ENCODE results near the gene OGA.

Gene OGA

GRCh38 chr10:101781655-101781983, 36.6 kb downstream of the OGA start:
- no peak for DNase-seq
- peak overlapping the region; percentile 100 for H3K4me3 Mint-ChIP-seq
- no peaks in the 10 kb centered on the region for H3K9me3 Mint-ChIP-seq
- peaks cover 61% of the 10 kb centered on the region for H3K4me1 Mint-ChIP-seq
- peaks cover 12% of the 10 kb centered on the region for H3K36me3 Mint-ChIP-seq (ENCODE audit: low read depth)
- TF ChIP-seq, protein P1, sequence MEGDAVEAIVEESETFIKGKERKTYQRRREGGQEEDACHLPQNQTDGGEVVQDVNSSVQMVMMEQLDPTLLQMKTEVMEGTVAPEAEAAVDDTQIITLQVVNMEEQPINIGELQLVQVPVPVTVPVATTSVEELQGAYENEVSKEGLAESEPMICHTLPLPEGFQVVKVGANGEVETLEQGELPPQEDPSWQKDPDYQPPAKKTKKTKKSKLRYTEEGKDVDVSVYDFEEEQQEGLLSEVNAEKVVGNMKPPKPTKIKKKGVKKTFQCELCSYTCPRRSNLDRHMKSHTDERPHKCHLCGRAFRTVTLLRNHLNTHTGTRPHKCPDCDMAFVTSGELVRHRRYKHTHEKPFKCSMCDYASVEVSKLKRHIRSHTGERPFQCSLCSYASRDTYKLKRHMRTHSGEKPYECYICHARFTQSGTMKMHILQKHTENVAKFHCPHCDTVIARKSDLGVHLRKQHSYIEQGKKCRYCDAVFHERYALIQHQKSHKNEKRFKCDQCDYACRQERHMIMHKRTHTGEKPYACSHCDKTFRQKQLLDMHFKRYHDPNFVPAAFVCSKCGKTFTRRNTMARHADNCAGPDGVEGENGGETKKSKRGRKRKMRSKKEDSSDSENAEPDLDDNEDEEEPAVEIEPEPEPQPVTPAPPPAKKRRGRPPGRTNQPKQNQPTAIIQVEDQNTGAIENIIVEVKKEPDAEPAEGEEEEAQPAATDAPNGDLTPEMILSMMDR (IDR thresholded peaks at IDR 0.05): no peak
- H3K27ac Mint-ChIP-seq: no peak overlapping the region
- peaks cover 28% of the 10 kb centered on the region for H3K27me3 Mint-ChIP-seq (ENCODE audit: low read depth, poor library complexity)

DNA sequence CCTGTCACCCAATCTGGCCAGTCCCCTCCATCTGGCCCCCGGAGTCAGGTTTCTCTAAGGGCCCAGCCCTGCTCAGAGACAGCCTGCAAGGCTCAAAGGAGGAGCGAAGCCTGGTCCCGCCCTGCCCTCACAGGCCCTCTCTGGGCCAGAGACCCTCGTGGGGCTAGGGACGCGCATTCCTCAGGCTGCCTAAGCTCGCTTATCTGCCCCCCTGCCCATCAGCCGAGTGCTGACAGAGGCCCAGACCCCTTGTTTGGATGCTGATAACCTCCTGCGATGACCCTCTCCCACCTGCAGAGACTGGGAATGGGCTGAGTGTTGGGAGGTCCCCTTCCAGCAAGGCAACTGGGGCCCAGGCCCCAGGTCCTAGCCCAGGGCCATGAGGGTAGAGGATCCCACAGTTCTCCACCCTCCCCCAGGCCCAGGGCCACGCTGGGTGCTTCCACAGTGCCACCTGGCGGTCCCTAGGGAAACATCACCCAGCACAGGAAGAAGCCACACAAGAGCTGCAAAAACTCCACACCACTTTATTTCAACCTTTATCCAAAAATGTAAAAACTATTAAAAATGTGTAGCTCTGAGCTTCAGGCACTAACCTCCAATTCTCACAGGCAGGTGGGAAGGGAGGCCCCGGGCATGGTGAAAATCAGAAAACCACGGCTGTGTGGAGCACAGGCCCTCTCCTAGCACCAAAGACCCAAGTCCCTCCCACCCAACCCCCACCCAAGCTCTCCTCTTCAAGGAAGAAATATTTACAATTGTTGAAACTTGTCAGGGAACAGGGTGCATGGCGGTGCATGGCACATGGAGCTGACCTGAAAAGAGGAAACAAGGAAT, 37.2 kb downstream of the OGA start:
- Mint-ChIP-seq H3K4me3 (peak overlapping the region; percentile 63), H3K36me3 (ENCODE audit: low read depth) (peaks cover 9% of the 10 kb centered on the region), H3K4me1 (peaks cover 61% of the 10 kb centered on the region), H3K27ac (peak overlapping the region; percentile 89), H3K27me3 (ENCODE audit: low read depth, poor library complexity) (peaks cover 31% of the 10 kb centered on the region), H3K9me3 (no peaks in the 10 kb centered on the region)
- TF ChIP-seq, protein P1 (IDR thresholded peaks at IDR 0.05): peak; percentile 97
- DNase-seq: peak; percentile 80

GRCh38 chr10:101780187-101780817, 37.9 kb downstream of the OGA start:
- no peak for DNase-seq
- H3K27ac Mint-ChIP-seq: peak overlapping the region; percentile 75

GRCh38 chr10:101779544-101780186, 38.6 kb downstream of the OGA start:
- TF ChIP-seq, protein P1 (IDR thresholded peaks at IDR 0.05): peak; percentile 87
- Mint-ChIP-seq H3K9me3 (no peaks in the 10 kb centered on the region), H3K36me3 (ENCODE audit: low read depth) (no peaks in the 10 kb centered on the region), H3K4me1 (peaks cover 63% of the 10 kb centered on the region), H3K4me3 (peak overlapping the region; percentile 83), H3K27ac (peak overlapping the region; percentile 75), H3K27me3 (ENCODE audit: low read depth, poor library complexity) (peaks cover 33% of the 10 kb centered on the region)
- DNase-seq: peak; percentile 95

More at GRCh38 chr10:101780187-101780817, 37.9 kb downstream of the OGA start:
- peaks cover 31% of the 10 kb centered on the region for H3K27me3 Mint-ChIP-seq (ENCODE audit: low read depth, poor library complexity)
- peaks cover 2% of the 10 kb centered on the region for H3K36me3 Mint-ChIP-seq (ENCODE audit: low read depth)
- no peaks in the 10 kb centered on the region for H3K9me3 Mint-ChIP-seq
- H3K4me3 Mint-ChIP-seq: peak overlapping the region; percentile 44
- H3K4me1 Mint-ChIP-seq: peaks cover 61% of the 10 kb centered on the region
- TF ChIP-seq, protein P1 (IDR thresholded peaks at IDR 0.05): no peak

- peaks cover 34% of the 10 kb centered on the region for H3K27me3 Mint-ChIP-seq (ENCODE audit: low read depth, poor library complexity)
- no peak overlapping the region for H3K27ac Mint-ChIP-seq
- TF ChIP-seq, protein P1 (IDR thresholded peaks at IDR 0.05): no peak
- H3K4me3 Mint-ChIP-seq: peak overlapping the region; percentile 83
- peak; percentile 61 for DNase-seq
- no peaks in the 10 kb centered on the region for H3K36me3 Mint-ChIP-seq (ENCODE audit: low read depth)
- H3K9me3 Mint-ChIP-seq: no peaks in the 10 kb centered on the region
- peaks cover 64% of the 10 kb centered on the region for H3K4me1 Mint-ChIP-seq
Observed at GRCh38 chr10:101778781-101779543, 39.3 kb downstream of the OGA start.

All from nephron progenitor cell (in vitro differentiated cells).